H9 (cell line): ENCODE data around the gene CD300LD. TPM values are rescaled to one million over a fixed set of nuclear protein-coding genes. Genes with fewer than 3 reads are reported as not detected.

Experiments used
- DNase-seq: peaks from one replicate; pipeline ENCODE4 v3.0.0-alpha.2; 2017
- H2AFZ ChIP-seq: one replicate; pipeline ENCODE4 v1.6.1; 2013; ENCODE audit warnings: mild to moderate bottlenecking, low read length, control low read depth, moderate library complexity
- H2AK5ac ChIP-seq: 2 replicates; pipeline ENCODE4 v1.6.1; 2013; ENCODE audit warnings: low read length, control low read depth, mixed read lengths; ENCODE audit not compliant: insufficient read length
- H2BK120ac ChIP-seq: one replicate; pipeline ENCODE4 v1.6.1; 2013; ENCODE audit warnings: low read depth, mild to moderate bottlenecking, low read length, control low read depth, inconsistent platforms; ENCODE audit not compliant: poor library complexity, severe bottlenecking
- H2BK12ac ChIP-seq: 2 replicates; pipeline ENCODE4 v1.6.1; 2013; ENCODE audit warnings: low read length, control low read depth, mixed read lengths, low read depth; ENCODE audit not compliant: insufficient read length
- H2BK15ac ChIP-seq: 2 replicates; pipeline ENCODE4 v1.6.1; 2013; ENCODE audit warnings: low read depth, low read length, control low read depth
- H2BK20ac ChIP-seq: one replicate; pipeline ENCODE4 v1.6.1; 2013; ENCODE audit warnings: low read depth, mild to moderate bottlenecking, low read length, control low read depth, inconsistent platforms; ENCODE audit not compliant: poor library complexity, severe bottlenecking
- H2BK5ac ChIP-seq: 2 replicates; pipeline ENCODE4 v1.6.1; 2013; ENCODE audit warnings: low read length, control low read depth, mixed read lengths; ENCODE audit not compliant: insufficient read length
- H3K14ac ChIP-seq: 2 replicates; pipeline ENCODE4 v1.6.1; 2013; ENCODE audit warnings: low read length, control low read depth; ENCODE audit not compliant: insufficient read depth
- H3K18ac ChIP-seq: 2 replicates; pipeline ENCODE4 v1.6.1; 2013; ENCODE audit warnings: low read depth, mild to moderate bottlenecking, mixed read lengths, low read length, control low read depth; ENCODE audit not compliant: insufficient read length
- H3K23ac ChIP-seq: 2 replicates; pipeline ENCODE4 v1.6.1; 2013; ENCODE audit warnings: low read length, control low read depth, mixed read lengths, low read depth; ENCODE audit not compliant: insufficient read length
- H3K23me2 ChIP-seq: 2 replicates; pipeline ENCODE4 v1.6.1; 2013; ENCODE audit warnings: low read depth, mild to moderate bottlenecking, mixed read lengths, low read length, control low read depth; ENCODE audit not compliant: insufficient read length, poor library complexity, severe bottlenecking
- H3K27ac ChIP-seq: 2 replicates; pipeline ENCODE4 v1.5.1; 2013; ENCODE audit warnings: low read length, control low read depth, mixed read lengths, low read depth; ENCODE audit not compliant: insufficient read length
- H3K27me3 ChIP-seq: 2 replicates; pipeline ENCODE4 v1.6.1; 2013; ENCODE audit warnings: low read length, control low read depth, inconsistent platforms; ENCODE audit not compliant: insufficient read depth
- H3K4ac ChIP-seq: 2 replicates; pipeline ENCODE4 v1.6.1; 2013; ENCODE audit warnings: low read depth, mild to moderate bottlenecking, control low read depth, inconsistent platforms, low read length, moderate library complexity
- H3K4me1 ChIP-seq: 2 replicates; pipeline ENCODE4 v1.6.1; 2013; ENCODE audit warnings: low read length, control low read depth, inconsistent platforms; ENCODE audit not compliant: insufficient read depth
- H3K4me2 ChIP-seq: 2 replicates; pipeline ENCODE4 v1.6.1; 2013; ENCODE audit warnings: low read length, control low read depth, mixed read lengths; ENCODE audit not compliant: insufficient read length, insufficient read depth
- H3K56ac ChIP-seq: 2 replicates; pipeline ENCODE4 v1.6.1; 2013; ENCODE audit warnings: low read depth, mild to moderate bottlenecking, mixed read lengths, low read length, control low read depth; ENCODE audit not compliant: insufficient read length
- H3K79me1 ChIP-seq: 2 replicates; pipeline ENCODE4 v1.6.1; 2013; ENCODE audit warnings: low read depth, mild to moderate bottlenecking, moderate library complexity, low read length, control low read depth, inconsistent platforms; ENCODE audit not compliant: insufficient read depth, poor library complexity, severe bottlenecking
- H3K79me2 ChIP-seq: 2 replicates; pipeline ENCODE4 v1.6.1; 2013; ENCODE audit warnings: low read length, control low read depth, inconsistent platforms; ENCODE audit not compliant: insufficient read depth
- H3K9ac ChIP-seq: 2 replicates; pipeline ENCODE4 v1.6.1; 2013; ENCODE audit warnings: low read length, control low read depth, mixed read lengths; ENCODE audit not compliant: insufficient read length; ENCODE audit errors: extremely low read depth
- H3K9me3 ChIP-seq: one replicate; pipeline ENCODE4 v1.6.1; 2013; ENCODE audit warnings: low read depth, low read length, inconsistent platforms; ENCODE audit not compliant: control insufficient read depth
- H3T11ph ChIP-seq: one replicate; pipeline ENCODE4 v1.6.1; 2013; ENCODE audit warnings: mild to moderate bottlenecking, low read length, control low read depth, inconsistent platforms
- H4K20me1 ChIP-seq: one replicate; pipeline ENCODE4 v1.6.1; 2013; ENCODE audit not compliant: control insufficient read depth, insufficient read length, insufficient read depth
- H4K5ac ChIP-seq: 2 replicates; pipeline ENCODE4 v1.6.1; 2013; ENCODE audit warnings: low read depth, mild to moderate bottlenecking, mixed read lengths, low read length, control low read depth; ENCODE audit not compliant: insufficient read length
- H4K8ac ChIP-seq: replicated peaks from 2 replicates; pipeline ENCODE4 v1.6.1; 2013; ENCODE audit warnings: low read length, control low read depth, mixed read lengths, low read depth; ENCODE audit not compliant: insufficient read length
- H4K91ac ChIP-seq: 2 replicates; pipeline ENCODE4 v1.6.1; 2013; ENCODE audit warnings: low read depth, mild to moderate bottlenecking, moderate library complexity, mixed read lengths, low read length, control low read depth; ENCODE audit not compliant: insufficient read length
- H3K27ac Mint-ChIP-seq, 3 experiments: 2 replicates in 2 of 3; 3 replicates in 1 of 3; pipeline ENCODE4 v1.8.0; 2020 to 2021; ENCODE audit warnings: mixed read lengths in 3 of 3, mild to moderate bottlenecking in 1 of 3, moderate library complexity in 1 of 3
- H3K27me3 Mint-ChIP-seq: 2 replicates; pipeline ENCODE4 v1.8.0; 2021; ENCODE audit warnings: low read depth, mild to moderate bottlenecking, moderate library complexity, mixed read lengths
- H3K36me3 Mint-ChIP-seq, 3 experiments: 2 replicates in 2 of 3; 3 replicates in 1 of 3; pipeline ENCODE4 v1.8.0; 2020 to 2021; ENCODE audit warnings: low read depth in 3 of 3, mixed read lengths in 3 of 3; ENCODE audit not compliant: insufficient read depth in 1 of 3
- H3K4me1 Mint-ChIP-seq, 2 experiments: 2 replicates each; pipeline ENCODE4 v1.8.0; 2020; ENCODE audit warnings: mixed read lengths in 2 of 2
- H3K4me3 Mint-ChIP-seq, 2 experiments: 2 replicates in 1 of 2; 3 replicates in 1 of 2; pipeline ENCODE4 v1.8.0; 2020 to 2021; ENCODE audit warnings: mild to moderate bottlenecking in 2 of 2, mixed read lengths in 2 of 2, moderate library complexity in 1 of 2
- H3K9me3 Mint-ChIP-seq, 2 experiments: 2 replicates in 1 of 2; 3 replicates in 1 of 2; pipeline ENCODE4 v1.8.0; 2020; ENCODE audit warnings: mild to moderate bottlenecking in 2 of 2, mixed read lengths in 2 of 2, moderate library complexity in 1 of 2
- CTCF ChIP-seq: fragments of 200-600 bp; sonication (generic); conservative IDR thresholded peaks from 3 replicates; pipeline ENCODE4 v1.8.0; 2021; ENCODE audit warnings: antibody characterized with exemption, mild to moderate bottlenecking
- WGBS: extraction: QIAGEN DNeasy Blood & Tissue Kit; methylation state at CpG from one replicate; pipeline ENCODE4 v1.1.7; 2013; ENCODE audit warnings: missing lambda C conversion rate, low lambda C conversion rate, mixed read lengths; ENCODE audit not compliant: insufficient read length; ENCODE audit errors: extremely low coverage; 5-methylcytosine and 5-hydroxymethylcytosine counted together
- total RNA-seq: library from RNA; stranded (reverse); gene quantifications from 2 replicates; pipeline ENCODE4 v1.2.1, GENCODE V29; 2021

CD300LD gene
- total RNA-seq, 1 experiment from 2014 or later: not detected

- Histone ChIP-seq H2AFZ (no peak overlapping the region), H3K27ac (no peak overlapping the region), H3K9ac (no peak overlapping the region), H4K20me1 (no peaks in the 10 kb centered on the region), H3K27me3 (no peaks in the 10 kb centered on the region), H2BK12ac (no peak overlapping the region), H3K4me2 (no peak overlapping the region), H3K23ac (no peak overlapping the region), H3K9me3 (no peaks in the 10 kb centered on the region), H3T11ph (no peak overlapping the region), H3K14ac (no peak overlapping the region), H2BK5ac (no peak overlapping the region), H3K23me2 (no peaks in the 10 kb centered on the region), H2BK15ac (no peak overlapping the region), H3K4ac (no peak overlapping the region), H3K79me2 (no peaks in the 10 kb centered on the region), H3K56ac (no peak overlapping the region), H2AK5ac (no peak overlapping the region), H4K91ac (no peak overlapping the region), H4K8ac (no peak overlapping the region), H4K5ac (no peak overlapping the region), H3K79me1 (no peaks in the 10 kb centered on the region), H2BK120ac (no peak overlapping the region), H2BK20ac (no peak overlapping the region), H3K4me1 (no peaks in the 10 kb centered on the region), H3K18ac (no peak overlapping the region)
- Mint-ChIP-seq H3K9me3 (peaks cover 0 to 2% of the 10 kb centered on the region in 2 experiments; a peak in 1 of 5 replicates), H3K36me3 (no peaks in the 10 kb centered on the region), H3K27me3 (peaks cover 32% of the 10 kb centered on the region), H3K4me3 (no peak overlapping the region; a peak in 1 of 5 replicates), H3K4me1 (no peaks in the 10 kb centered on the region), H3K27ac (no peak overlapping the region)
- no peak for TF ChIP-seq CTCF
- WGBS: no CpG with 5 or more reads among the region's 17 CpGs
- no peak for DNase-seq
Observed at GRCh38 chr17:74542727-74543383, 49.2 kb downstream of the CD300LD start.
